Stimulated activated CD4-positive, alpha-beta T cell treated with anti-CD3 and anti-CD28 coated beads, Interleukin-1b, Interleukin-23, amount 100 ng/mL, for 24 hours (primary cell): ENCODE results near the gene LAMA2.
A peak's percentile ranks its signal among the peaks of the same experiment; 100 is the strongest.

Experiments used
- DNase-seq, 4 experiments: peaks; one replicate each; pipeline ENCODE4 v3.0.0-alpha.2; 2020; ENCODE audit warnings: low read depth in 4 of 4, low spot score in 1 of 4

LAMA2 gene

DNA sequence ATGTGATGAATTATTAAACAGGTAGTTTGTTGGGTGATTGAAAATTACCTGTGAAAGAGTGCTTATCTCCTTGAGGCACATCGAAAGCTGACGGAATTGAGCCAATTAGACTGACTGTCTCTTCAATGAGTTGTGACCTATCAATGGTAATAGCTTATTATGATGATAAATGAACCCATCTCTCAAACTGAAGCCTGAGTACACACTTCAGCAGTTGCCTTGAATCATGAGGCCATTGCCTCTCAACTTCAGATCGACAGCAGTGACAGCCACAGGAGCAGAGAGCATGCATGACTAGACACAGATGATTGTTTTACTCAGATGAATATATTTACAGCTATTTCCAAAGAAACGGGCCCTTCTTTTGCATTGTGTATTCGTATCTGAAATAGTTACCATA, 323.9 kb downstream of the LAMA2 start:
- DNase-seq = no peak

DNA sequence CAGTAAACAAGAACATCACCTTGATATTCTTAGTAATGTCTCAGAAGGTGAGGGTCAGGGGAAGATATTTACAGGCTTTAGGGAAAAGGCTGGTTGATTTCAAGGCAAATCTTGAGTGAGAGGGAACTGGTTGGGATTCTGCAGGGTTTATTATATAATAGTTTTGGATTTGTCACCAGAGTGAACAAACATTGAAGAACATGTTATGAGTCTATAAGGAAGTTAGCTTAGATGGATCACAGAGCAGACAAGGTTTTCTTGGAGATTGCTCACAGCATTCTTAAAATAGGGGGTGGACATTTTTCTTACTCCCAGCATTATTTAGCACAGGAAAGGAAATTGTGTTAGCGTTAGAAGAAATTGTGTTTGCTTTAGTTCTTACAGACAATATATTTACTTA, 324.9 kb downstream of the LAMA2 start:
- no peak for DNase-seq

GRCh38 chr6:129208415-129209034, 325.6 kb downstream of the LAMA2 start:
- no peak for DNase-seq

- DNase-seq = no peak
Measured at GRCh38 chr6:129209355-129209754, 326.4 kb downstream of the LAMA2 start.

DNA sequence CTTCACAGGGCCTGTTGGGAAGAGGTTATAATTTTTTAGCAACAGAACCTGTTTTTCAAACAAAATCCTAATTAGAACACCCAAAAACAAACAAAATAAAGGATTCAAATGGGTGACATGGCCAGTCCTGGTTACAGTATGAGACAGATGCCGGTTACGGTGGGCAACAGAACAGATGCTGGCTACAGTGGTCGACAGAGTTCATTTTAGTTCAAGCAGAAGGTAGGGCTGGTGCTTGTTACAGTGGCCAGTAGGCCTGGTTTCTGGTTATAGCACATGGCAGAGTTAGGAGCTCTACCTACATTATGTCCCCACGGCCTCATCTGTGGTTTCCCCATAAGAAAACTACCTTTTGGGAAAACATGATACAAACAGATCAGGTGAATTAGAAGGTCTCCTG, 327.7 kb downstream of the LAMA2 start:
- no peak for DNase-seq

GRCh38 chr6:129211626-129212025, 328.7 kb downstream of the LAMA2 start:
- no peak for DNase-seq

GRCh38 chr6:129212081-129212480, 329.1 kb downstream of the LAMA2 start:
- DNase-seq = no peak

DNA sequence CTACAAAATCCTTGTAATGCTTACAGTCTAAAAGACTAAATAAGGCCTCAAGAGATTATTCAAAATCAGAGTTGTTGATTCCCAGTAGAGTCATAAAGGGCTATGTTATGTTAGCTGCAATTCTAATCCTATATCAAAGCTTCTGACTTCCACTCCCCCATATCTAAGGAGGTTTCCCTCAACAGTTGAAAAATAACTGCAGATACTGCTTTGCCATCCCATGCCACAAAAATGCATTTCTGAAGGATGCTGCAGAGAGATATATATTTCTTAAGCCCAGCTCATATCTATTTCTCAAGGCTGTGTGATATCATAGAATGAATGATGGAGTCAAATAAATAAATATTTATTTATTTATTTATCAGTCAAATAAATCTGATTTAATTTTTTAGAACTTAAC, 332.3 kb downstream of the LAMA2 start:
- no peak for DNase-seq

DNA sequence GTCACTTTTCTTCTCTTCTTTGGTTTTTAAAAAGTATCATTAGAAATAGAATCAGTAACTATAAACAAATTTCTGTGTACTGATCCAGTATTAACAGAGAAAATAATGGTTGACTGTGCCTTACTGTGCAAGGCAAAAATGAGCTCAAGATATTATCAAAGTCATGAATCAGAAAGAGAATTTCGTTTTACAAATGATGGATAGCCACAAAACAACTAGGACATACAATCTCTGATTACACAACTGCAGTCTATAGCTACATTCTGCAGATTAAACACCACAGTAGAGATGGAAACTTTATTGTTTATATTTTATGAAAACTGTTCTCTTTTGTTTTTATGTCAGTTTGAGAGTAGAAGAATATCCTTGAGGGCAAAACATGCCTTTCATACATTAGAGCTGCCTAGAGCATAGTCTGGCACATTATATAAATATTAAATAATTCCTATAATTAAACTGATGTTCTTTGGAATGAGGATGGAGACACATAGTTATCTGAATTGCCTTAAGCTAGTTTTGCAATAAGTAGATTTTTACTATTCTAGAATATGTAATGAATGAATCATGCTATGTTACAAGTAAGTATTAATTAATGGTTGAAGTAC, 333.1 kb downstream of the LAMA2 start:
- DNase-seq = no peak

DNA sequence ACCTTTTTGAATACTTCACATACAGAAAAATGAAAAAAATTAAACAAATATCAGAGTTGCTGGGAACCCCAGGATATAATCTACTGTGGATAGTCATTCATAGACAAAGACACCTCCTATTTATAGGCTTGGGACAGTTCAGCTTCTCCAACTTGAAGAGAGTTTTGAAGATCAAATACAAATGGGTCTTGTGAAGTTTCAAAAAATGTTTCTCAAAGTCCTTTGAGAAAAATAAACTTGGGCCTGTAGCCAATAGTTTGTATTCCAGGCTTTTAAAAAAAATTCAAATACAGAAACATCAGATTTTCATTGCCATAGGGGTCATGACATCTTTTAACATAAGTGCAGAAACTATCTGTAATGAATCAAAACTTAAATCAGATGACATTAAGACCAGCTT, 334.8 kb downstream of the LAMA2 start:
- no peak for DNase-seq

GRCh38 chr6:129233458-129234134, 350.7 kb downstream of the LAMA2 start:
- no peak for DNase-seq

DNA sequence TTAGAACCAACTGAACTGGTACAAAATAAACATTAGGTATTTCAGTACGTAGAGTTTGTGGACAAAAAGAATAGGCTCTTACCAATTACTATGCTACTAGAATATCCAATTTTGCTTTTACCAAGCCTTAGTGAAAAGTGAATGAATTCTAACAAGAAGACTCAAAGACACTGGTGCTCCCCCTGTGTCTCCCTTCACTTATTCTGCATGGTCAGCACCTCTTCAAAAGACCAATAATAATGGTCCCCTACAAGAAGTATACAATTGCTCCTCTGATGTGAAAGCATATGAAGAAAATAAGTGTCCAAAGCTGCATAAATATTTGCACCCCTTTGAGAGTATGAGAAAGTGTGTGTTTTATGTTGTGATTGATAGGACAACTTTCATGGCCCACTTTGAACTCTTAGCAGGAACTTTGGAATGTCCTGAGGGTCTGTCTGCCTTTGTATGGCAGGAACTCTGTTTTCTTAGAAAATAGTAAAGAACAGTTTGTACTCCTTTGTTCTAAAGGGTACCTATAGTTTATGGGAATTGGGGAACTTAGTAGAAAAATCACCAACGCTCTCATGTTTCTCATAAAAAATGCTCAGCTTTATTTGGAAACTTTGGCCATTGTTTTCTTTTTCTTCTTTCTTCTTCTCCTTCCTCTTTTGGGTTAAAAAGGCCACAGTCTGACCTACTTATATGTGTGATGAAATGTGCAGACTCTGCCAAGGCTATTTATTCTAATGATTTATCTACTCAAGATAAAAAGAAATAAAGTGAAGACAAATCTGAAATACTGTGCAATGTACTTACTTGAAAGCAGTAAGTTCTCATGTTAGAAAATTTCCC, 352.4 kb downstream of the LAMA2 start:
- no peak for DNase-seq

- DNase-seq = no peak
Measured at GRCh38 chr6:129236001-129236517, 353.1 kb downstream of the LAMA2 start.

DNA sequence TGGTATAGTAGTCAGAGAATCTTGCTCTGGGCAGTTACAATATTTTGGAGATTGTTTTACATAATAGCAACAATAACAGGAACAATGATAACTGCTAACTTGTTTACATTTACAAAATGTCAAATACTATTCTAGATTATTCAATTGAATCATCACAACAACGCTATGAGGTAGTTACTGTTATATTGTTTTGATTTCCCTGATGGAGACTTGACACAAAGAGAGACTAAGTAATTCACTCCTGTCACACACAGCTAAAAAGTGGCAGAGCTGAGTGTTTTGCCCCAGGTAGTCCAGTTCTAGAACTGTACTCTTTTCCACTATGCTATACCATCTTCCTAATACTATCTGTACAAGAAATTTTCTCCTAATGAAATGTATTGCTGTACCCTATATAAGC, 356.1 kb downstream of the LAMA2 start:
- no peak for DNase-seq

DNA sequence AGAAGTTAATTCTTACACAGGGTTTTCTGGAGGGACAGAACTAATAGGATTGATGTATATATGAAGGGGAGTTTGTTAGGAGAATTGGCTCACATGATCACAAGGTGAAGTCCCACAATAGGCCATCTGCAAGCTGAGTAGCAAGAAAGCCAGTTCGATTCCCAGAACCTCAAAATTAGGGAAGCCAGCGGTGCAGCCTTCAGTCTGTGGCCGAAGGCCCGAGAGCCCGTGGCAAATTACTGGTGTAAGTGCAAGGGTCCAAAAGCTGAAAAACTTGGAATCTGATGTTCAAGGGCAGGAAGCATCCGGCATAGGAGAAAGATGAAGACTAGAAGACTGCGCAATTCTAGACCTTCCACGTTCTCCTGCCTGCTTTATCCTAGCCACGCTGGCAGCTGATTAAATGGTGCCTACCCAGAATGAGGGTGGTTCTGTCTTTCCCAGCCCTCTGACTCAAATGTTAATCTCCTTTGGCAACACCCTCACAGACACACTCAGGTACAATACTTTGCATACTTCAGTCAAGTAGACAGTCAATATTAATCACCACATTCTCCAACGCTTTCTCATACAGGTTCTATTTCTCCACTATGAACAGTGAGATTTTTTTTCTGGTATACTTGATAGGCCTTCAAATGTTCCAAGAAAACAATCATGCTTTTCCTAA, 357.0 kb downstream of the LAMA2 start:
- no peak for DNase-seq

- no peak for DNase-seq
Measured at GRCh38 chr6:129240492-129240853, 357.5 kb downstream of the LAMA2 start.

- no peak for DNase-seq
Measured at GRCh38 chr6:129242546-129242945, 359.6 kb downstream of the LAMA2 start.

GRCh38 chr6:129243377-129243776, 360.4 kb downstream of the LAMA2 start:
- DNase-seq = no peak

- no peak for DNase-seq
Measured at GRCh38 chr6:129248946-129249345, 366.0 kb downstream of the LAMA2 start.

- peak; percentile 10 to 33 (median 20) for DNase-seq
Measured at GRCh38 chr6:129251669-129252376, 368.9 kb downstream of the LAMA2 start.
